Esophagus muscularis mucosa (tissue), 4 donors: Measurements from ENCODE around the gene IQGAP2.

Experiments used
- EP300 ChIP-seq: sonication (generic); formaldehyde crosslinking; IDR thresholded peaks from one replicate; pipeline ENCODE4 v1.6.1; 2017; ENCODE audit warnings: antibody characterized with exemption
- POLR2A ChIP-seq: fragments of 450-650 bp; IDR thresholded peaks from one replicate; pipeline ENCODE4 v1.6.1; 2017; ENCODE audit warnings: antibody characterized with exemption, moderate library complexity, mild to moderate bottlenecking, low read depth
- POLR2AphosphoS5 ChIP-seq, 2 donors: sonication (generic); formaldehyde crosslinking; IDR thresholded peaks; one replicate each; pipeline ENCODE4 v1.6.1; 2017; ENCODE audit warnings: antibody characterized with exemption in 2 of 2
- TF ChIP-seq, protein P1 (sequence below), 3 experiments: fragments of 200-600 bp in 2 of 3; fragments of 450-650 bp in 1 of 3; sonication (generic) in 2 of 3; IDR thresholded peaks; one replicate each; pipeline ENCODE4 v1.5.1; 2017 to 2019; ENCODE audit warnings: antibody characterized with exemption in 3 of 3, mild to moderate bottlenecking in 2 of 3, moderate library complexity in 1 of 3

DNA sequence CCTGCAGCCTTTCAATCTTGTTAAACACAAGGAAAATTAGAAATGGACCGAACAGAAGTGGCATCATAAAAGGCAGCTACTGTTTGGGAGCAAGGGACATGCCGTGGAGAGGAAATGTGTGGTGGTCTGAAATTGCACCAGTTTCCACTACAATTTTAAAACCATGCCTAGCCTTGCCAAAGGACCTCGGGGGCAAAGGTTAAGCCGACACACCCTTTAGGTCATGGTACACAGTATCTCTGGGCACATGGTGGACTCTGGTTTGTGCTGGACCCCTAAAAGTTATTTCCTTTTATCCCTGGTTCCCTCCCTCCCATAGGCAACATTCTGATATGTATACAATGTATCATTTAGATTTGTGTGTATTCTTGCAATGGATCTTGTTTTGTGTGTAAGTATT lies 142.1 kb downstream of the IQGAP2 start:
- TF ChIP-seq, protein P1, sequence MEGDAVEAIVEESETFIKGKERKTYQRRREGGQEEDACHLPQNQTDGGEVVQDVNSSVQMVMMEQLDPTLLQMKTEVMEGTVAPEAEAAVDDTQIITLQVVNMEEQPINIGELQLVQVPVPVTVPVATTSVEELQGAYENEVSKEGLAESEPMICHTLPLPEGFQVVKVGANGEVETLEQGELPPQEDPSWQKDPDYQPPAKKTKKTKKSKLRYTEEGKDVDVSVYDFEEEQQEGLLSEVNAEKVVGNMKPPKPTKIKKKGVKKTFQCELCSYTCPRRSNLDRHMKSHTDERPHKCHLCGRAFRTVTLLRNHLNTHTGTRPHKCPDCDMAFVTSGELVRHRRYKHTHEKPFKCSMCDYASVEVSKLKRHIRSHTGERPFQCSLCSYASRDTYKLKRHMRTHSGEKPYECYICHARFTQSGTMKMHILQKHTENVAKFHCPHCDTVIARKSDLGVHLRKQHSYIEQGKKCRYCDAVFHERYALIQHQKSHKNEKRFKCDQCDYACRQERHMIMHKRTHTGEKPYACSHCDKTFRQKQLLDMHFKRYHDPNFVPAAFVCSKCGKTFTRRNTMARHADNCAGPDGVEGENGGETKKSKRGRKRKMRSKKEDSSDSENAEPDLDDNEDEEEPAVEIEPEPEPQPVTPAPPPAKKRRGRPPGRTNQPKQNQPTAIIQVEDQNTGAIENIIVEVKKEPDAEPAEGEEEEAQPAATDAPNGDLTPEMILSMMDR (IDR thresholded peaks at IDR 0.05) = no peak
- no peak for TF ChIP-seq POLR2A
- TF ChIP-seq EP300 = no peak
- no peak for TF ChIP-seq POLR2AphosphoS5 (IDR thresholded peaks at IDR 0.05)
